ENCODE measurements around the gene FMC1.

DNA sequence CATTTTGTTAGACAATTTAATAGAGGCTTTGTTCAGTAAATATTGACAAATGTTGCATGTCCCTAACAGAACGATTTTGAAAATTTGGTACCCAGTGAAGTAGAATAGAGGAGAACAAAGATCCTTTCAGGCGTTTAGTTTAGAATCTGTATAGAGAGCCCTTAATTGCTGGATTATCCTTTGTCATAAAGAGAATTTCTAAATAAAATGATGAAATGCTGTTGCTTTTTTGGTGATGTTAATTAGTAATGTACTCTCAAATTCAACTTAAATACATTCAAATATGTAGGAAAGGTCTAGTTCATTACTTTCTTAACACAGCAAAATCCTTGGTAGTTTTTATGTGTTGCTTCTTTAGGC lies 19.8 kb downstream of the FMC1 start:
- TF ChIP-seq, protein P1, sequence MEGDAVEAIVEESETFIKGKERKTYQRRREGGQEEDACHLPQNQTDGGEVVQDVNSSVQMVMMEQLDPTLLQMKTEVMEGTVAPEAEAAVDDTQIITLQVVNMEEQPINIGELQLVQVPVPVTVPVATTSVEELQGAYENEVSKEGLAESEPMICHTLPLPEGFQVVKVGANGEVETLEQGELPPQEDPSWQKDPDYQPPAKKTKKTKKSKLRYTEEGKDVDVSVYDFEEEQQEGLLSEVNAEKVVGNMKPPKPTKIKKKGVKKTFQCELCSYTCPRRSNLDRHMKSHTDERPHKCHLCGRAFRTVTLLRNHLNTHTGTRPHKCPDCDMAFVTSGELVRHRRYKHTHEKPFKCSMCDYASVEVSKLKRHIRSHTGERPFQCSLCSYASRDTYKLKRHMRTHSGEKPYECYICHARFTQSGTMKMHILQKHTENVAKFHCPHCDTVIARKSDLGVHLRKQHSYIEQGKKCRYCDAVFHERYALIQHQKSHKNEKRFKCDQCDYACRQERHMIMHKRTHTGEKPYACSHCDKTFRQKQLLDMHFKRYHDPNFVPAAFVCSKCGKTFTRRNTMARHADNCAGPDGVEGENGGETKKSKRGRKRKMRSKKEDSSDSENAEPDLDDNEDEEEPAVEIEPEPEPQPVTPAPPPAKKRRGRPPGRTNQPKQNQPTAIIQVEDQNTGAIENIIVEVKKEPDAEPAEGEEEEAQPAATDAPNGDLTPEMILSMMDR (IDR thresholded peaks at IDR 0.05; ENCODE audit: borderline replicate concordance, extremely low read depth, low read length, poor library complexity, severe bottlenecking) = no peak
- TF ChIP-seq EZH2 (IDR thresholded peaks at IDR 0.05; ENCODE audit: borderline replicate concordance, low read depth, low read length, severe bottlenecking) = no peak
